T-helper 1 cell (primary cell): ENCODE data around the gene ZNF254.
"Not testable (repeated sequence)": the region's sequence is repeated elsewhere in the genome, so short reads cannot be mapped to it uniquely, and the experiment has no call there.

Experiments
- DNase-seq, 5 donors: peaks; one replicate each; pipeline ENCODE4 v3.0.0-alpha.2; 2012 to 2020
- total RNA-seq, 4 donors: gene quantifications; one replicate each; lab custom pipeline; 2026; lab: John Stamatoyannopoulos, UW

ZNF254 gene
- 14.7 to 27.3 (median 21.6) reads per million in 4 donors for total RNA-seq

DNA sequence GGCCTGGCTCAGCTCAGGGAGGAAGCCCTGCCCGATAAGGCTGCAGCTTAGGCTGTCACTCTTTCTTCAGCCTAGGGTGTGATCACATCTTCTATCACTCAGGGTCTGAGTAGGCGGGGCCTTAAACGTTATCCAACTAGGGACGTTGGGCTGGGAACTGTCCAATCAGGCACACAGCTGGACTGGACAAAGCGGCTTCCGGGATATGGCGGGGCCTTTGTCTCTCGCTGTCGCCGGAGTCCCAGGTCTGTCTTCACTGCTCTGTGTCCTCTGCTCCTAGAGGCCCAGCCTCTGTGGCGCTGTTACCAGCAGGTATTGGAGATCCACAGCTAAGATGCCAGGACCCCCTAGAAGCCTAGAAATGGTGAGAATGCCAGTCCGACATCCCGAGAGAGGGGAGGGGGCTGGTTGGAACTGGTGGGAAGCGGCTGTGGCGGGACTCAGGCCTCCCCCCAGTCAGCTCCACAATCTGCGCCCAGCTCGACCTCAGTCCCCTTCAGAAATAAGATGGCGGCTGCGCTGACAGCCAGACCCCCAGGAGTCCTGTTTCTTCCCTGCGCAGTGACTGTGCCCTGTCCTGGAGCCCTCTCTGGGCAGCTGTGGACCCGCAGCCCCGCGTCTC lies at the start of gene ZNF254:
ZNF254 (plus strand) TSS at position 214 of the 622 bp plus-strand sequence; CDS start at position 335, 121 bp downstream.
- DNase-seq = peak; percentile 31 to 90 (median 58)

DNA sequence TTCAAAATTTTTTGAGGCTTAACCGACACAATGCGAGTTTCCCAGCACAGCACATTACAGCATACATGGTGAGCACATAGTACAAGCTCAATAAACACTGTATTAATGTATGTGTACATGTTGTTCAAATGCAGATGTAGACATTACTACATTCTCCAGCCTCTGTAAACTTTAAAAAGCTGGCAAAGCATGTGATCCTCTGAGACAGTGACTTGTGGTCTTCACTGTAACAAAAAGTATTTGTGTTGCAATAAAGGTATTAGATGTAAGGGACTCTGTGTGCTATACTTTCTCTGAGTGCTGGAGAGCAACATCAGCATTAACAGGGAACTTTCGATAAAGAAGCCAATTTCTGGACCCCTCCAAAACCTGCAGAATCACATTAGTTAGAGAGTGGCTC lies 46.4 kb upstream of the ZNF254 start:
- no peak for DNase-seq

DNA sequence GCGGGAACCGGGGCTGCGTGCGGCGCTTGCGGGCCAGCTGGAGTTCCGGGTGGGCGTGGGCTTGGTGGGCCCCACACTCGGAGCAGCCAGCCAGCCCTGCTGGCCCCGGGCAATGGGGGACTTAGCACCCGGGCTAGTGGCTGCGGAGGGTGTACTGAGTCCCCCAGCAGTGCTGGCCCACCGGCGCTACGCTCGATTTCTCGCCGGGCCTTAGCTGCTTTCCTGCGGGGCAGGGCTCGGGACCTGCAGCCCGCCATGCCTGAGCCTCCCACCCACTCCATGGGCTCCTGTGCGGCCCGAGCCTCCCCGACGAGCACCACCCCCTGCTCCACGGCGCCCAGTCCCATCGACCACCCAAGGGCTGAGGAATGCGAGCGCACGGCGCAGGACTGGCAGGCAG lies 45.7 kb upstream of the ZNF254 start:
- DNase-seq = not testable (repeated sequence)

DNA sequence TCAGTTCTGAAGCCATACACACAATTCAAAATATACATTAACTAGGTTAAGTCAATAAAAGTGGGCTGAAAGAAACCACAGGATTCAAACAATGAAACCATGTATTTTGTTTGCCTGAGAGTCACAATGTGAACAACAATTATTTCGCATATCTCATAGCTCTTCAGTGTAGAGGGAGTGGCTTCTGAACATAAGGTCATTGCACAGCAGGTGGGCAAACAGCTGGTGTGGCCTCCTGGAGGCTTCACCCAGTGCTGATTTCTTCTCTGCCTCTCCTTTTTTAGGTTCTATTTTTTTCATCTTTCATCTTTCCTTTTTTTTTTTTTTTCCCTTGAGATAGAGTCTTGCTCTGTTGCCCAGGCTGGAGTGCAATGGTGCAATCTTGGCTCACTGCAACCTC lies 40.4 kb upstream of the ZNF254 start:
- no peak for DNase-seq

DNA sequence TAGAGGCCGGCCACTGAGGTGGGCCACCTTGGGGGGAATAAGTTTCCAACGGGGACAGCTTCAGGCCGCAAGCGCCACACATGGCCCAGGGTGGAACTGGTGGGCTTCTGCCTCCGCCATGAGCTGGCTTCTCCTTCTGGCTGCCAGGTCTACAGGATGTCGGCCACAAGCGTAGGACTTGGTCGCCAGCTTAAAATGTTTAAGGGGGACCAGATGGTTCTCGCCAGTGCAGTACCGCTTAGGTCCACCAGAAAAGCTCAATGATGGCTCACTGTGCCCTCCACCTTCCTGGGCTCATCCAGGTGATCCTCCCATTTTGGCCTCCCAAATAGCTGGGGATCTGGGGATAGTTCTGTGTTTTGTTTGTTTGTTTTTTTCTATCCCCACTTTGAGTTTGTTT lies 38.7 kb upstream of the ZNF254 start:
- DNase-seq = no peak

DNA sequence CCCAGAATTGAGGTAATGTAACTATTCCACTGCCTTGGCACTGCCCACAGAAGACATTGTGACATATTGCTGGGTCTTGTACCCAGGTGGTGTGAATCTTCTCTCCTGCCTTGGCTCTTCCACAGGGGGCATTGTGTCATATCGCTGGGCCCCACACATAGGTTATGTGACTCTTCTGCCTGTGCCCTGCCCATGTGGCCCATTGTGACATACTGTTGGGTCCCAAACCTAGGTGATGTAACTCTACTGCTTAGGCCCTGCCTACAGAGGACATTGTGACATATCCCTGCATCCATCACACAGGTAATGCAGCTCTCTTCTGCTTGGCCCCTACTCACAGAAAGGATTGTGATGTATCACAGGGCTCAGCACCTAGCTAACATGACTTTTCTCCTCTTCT lies 37.5 kb upstream of the ZNF254 start:
- no peak for DNase-seq

DNA sequence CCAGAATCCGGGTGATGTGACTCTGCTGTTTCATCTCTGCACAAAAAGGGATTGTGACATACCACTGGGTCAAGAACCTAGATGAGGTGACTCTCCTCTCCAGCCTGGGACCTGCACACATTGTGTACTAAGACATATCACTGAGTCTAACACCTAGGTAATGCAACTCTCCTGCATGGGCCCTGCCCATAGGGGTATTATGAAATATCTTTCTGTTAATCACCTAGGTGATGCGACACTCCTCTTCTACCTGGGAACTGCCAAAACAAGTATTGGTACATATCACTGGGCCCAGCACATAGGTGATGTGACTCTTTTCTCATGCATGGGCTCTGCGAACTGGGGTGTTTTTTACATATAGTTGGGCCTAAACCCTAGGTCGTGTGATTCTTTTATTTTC lies 35.5 kb upstream of the ZNF254 start:
- no peak for DNase-seq

DNA sequence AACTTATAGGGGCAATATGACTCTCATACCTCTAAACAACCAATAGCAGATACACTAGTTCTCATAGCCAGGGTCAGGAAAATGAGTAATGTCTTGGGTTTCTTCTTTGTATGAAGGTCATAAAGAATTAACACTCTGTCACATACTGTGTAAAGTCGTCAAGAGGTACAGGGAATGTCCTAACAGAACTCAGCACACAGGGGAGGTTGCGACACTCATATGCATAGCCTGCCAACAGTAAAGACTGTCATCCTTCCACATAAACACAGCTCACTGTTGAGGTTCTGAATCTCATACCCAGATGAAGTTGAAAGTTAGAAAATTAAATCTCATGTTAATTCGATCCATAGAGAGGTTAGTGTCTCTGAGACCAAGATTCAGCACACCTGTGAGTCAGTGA lies 34.2 kb upstream of the ZNF254 start:
- DNase-seq = no peak

DNA sequence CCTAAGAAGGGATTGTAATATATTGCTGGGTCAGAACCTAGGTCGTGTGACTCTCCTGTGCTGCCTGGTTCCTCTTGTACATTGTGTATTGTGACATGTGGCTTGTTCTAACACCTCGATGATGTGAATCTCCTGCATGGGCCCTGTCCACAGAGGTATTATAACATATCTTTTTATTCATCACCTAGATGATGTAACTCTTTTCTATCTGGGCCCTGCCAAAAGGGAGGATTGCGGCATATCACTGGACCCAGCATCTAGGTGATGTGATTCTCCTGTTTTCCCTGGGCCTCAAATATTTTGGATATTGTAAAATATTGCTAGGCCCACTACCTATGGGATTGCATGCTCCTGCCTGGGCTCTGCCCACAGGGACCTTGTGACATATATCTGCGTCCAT lies 33.4 kb upstream of the ZNF254 start:
- no peak for DNase-seq

DNA sequence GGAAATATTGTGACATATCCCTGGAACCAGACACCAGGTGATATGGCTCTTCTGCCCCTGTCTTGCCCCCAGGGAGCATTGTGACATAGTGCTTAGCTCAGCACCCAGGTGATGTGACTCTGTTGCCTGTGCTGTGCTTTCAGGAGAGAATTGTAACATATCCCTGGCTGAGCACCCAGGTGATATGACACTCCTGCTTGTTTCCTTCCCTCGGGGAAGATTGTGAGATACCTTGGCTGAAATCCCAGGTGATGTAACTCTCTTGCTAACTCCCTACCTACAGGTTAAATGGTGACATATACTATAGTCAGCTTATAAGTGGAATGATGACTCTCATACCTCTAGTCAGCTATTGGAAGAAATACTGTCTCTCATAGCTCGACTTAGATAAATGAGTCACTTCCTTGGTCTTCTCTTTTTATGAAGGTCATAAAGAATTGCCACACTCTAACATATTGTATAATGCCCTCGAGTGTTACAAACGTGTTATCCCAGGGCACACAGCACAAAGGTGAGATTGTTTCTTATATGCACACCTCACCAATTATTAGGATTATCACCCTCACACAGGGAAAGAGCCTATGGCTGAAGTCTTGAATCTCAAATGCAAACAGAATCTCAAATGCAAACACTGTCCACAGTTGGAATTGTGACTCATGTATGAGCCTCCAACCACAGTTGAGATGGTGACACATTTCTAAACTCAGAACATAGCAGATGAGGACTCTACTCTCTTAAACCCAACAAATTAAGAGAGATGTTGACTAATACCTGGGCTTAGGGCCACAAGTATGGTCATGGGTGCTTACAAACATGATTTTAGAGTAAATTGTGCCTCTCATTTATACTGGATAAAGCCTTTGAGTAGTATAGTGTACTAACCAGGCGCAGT lies 32.7 kb upstream of the ZNF254 start:
- peak in 1 of 5 donors; percentile 65 for DNase-seq

DNA sequence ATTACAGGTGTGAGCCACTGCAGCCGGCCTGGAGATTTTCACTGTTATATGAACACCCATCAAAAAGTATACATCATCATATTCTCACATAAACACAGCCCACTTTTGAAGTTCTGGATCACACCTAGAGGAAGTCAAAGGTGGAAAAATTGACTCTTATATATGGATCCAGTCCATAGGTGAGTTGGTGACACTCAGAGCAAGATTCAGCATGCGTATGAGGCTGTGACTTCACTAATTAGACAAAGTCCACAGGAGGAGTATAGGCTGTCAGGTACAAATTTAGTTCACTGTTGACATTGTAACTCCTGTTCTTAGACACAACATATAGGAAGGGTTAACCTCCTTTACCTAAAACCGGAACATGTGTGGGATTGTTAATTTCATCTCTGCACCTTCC lies 31.4 kb upstream of the ZNF254 start:
- DNase-seq = no peak

DNA sequence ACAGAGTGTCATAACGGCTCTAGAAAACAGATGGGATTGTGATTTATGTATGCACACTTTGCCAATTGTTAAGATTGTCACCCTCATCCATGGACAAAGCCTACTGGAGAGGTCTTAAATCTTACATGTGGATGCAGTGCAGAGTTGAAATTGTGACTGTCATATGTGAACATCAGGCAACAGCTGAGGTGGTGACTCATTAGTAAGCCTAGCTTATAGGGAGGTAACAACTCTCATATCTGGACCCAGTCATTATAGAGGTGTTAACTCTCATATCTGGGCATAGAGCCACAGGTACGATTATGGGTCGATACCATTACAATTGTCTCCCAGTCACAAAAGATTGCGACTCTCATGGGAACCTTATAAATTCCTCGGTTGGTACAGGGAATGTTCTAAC lies 29.8 kb upstream of the ZNF254 start:
- DNase-seq = no peak

DNA sequence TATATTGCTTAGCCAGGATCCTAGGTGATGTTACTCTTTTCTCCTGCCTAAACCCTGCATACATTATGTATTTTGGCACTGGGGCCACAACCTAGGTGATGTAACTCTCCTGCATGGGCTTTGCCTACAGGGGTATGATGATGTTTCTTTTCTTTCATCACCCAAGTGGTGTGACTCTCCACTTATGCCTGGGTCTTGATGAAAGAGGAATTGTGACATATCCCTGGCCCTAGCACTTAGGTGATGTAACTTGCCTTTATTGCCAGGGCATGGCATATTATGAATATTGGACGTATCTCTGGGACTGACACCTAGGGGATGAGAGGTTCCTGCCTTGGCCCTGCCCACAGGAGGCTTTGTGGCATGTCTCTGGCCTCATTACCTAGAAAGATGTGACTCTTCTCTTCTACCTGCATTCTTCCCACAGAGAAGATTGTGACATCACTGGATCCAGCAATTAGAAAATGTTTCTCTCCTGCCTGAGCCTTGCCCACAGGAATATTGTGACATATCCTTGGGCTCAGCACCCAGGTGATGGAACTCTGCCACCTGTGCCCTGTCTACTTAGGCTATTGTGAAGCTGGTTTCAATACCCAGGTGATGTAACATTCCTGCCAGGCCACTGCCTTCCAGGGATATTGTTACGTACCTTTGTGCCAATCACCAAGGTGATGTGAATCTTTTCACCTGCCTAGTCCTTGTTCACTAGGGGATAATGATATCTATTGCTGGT lies 27.3 kb upstream of the ZNF254 start:
- no peak for DNase-seq

DNA sequence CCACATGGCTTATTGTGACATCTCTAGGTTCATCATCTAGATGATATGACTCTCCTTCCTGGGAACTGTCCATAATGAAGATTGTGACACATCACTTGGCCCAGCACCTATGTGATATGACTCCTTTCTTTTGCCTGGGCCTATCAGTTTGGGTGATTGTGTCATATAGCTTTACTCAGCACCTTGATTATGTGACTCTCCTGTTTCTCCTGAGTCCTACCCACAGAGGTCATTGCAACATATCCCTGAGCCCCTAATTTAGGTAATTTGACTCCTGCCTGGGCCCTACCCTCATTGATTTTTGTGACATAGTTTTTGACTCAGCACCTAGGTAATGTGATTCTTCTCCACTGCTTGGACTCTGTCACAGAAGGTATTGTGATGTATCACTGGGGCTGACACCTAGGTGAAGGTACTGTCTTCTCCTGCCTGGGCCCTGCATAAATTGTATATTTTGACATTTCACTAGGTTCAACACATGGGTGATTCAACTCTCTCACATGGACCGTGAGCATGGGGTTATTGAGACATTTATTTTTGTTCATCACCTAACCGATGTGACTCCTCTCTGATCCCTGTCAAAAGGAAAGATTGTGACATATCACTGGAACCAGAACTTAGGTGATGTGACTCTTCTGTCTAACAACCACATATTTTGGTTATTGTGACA lies 26.2 kb upstream of the ZNF254 start:
- no peak for DNase-seq

DNA sequence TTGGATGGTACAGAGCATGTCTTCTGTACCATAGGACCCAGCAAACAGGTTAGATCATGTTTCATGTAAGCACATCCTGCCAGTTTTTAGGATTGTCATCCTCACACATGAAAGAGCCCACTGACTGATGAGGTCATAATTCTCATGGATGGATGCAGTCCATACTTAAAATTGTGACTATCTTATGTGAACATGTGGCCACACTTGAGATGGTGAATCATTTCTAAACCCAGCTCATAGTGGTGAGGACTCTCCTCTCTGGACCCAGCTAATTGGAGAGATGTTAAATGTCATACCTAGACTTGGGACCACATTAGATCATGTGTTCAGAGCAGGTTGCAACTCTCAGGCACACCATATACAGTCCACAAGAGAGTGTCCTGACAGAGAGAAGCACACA lies 24.8 kb upstream of the ZNF254 start:
- DNase-seq = no peak

DNA sequence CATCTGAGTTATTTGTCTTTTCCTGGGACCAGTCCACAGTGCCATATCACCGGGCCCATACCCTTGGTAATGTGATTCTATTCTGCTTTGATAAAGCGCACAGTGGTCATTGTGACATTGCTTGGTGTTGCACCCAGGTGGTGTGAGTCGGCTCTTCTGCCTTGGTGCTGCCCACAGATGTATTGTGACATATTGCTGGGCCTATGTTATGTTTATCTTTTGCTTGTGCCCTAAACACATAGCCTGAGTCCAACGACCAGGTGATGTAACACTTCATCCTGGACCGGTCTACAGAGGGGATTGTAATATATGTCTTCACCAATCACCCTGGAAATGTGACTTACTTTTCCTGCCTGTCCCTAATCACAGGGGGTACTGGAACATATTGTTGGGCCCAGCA lies 23.7 kb upstream of the ZNF254 start:
- DNase-seq = no peak

DNA sequence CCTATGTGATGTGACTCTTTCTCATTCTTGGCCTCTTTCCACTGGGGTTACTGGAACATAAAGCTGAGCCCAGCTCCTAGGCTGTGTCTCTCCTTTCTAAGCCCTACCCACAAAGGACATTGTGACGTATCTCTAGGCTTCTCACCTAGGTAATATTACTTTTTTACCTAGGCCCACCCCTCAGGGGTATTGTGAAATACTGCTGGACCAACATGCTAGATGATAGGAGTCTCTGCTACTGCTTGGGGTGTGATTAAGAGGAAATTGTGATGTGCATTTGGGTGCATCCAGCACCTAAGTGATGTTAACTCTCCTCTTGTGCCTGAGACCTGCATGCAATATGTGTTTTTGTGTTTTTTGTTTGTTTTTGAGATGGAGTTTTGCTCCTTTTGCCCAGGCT lies 22.8 kb upstream of the ZNF254 start:
- no peak for DNase-seq

DNA sequence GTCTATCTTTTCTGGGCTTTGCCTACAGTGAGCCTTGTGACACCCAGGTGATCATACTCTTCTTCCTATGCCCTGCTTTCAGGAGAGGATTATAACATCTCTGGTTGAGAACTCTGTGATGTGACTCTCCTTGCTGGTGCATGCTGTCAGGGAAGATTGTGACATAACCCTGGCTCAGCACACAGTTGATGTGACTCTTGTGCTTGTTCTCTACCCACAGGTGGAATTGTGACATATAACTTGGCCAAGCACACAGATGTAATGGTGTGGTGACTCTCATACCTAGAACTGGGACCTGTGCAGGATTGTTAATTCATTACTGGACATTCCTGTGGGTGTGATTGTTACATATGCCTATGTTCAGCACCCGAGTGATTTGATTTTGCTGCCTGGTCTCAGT lies 21.7 kb upstream of the ZNF254 start:
- DNase-seq = no peak

DNA sequence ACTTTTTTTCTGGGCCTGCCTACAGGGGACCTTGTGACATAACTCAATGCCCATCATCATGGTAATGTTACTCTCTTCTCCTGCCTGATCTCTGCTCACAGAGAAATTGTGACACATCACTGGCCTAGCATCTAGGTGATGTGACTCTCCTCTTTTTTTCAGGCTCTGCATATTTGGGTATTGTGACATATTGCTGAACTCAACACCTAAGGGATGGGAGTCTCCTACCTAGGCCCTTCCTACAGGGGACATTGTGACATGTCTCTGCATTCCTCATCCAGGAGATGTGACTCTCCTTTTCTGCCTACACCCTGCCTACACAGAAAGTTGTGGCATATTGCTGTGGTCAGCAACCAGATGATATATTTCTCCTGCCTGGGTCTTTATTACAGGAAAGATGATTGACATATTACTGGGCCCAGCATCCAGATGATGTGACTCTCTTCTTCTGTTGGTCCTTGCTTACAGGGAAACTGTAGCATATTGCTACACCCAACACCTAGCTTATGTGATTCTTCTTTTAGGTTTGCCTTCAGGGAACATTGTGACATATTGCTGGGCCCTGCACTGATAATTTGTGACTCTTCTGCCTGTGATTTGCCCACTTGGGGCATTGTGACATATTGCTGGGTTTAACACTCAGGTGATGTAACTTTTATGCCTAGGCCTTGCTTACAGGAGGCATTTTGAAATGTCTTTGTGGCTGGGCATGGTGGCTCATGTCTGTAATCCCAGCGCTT lies 21.0 kb upstream of the ZNF254 start:
- no peak for DNase-seq

DNA sequence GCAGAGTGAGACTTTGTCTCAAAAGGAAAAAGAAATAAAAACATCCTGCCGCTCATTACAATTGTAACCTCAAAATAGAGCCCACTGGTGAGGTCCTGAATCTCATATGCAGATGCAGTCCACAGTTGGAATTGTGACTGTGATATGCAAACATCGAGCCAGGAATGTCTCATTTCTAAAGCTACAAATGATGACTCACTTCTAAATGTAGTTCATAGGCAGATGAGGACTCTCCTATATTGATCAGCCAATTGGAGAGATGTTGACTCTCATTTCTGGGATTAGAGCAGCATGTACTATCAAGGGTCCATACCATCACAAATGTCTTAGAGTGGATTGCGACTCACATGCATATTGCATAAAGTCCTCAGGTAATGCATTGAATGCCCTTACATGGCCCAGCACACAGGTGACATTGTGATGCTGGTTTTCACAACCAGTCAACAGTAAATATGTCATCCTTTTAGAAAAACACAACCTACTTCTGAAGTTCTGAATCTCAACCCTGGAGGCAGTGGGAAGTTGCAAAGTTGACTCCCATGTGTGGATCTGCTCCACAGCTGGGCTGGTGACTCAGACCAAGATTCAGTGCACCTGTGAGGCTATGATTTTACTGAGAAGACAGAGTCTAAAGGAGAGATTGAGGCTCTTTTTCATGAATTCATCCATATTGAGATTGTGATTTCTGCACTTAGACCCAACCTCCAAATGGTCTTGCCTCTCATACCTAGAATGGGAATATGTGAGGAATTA lies 16.9 kb upstream of the ZNF254 start:
- DNase-seq = no peak

DNA sequence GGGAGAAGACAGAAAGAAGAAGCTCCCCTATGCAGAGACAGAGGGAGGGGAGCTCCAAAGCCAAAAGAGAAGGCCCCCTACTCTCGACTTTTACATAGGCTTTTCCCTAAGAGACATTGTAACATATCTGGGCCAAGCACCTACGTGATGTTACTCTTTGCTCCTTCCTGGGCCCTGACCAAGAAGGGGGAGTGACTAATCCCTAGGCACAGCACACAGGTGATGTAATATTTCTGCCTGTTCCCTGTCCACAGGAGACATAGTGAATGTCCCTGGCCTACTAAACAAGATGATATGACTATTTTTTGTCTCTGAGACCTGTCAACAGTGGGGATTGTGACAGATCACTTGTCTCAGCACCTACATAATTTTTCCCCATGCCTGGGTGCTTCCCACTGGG lies 15.9 kb upstream of the ZNF254 start:
- no peak for DNase-seq

DNA sequence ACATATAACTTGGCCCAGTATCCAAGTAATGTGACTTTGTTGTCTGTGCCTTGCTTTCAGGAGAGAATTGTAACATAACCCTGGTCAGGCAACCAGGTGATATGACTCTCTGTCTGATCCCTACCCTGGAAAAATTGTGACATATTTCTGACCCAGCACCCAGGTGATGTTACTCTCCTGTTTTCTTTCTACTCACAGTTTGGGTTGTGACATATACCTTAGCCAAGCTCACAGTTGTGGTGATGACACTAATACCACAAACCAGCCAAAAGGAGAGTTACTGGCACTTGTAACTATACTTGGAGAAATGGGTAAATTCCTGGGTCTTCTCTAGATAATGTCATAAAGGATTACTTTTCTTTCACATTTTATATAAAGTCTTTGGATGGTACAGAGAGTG lies 14.3 kb upstream of the ZNF254 start:
- no peak for DNase-seq
